RKO (cell line): ENCODE data around the gene SARDH.
A peak's percentile ranks its signal among the peaks of the same experiment; 100 is the strongest.
"Not testable (repeated sequence)": the region's sequence is repeated elsewhere in the genome, so short reads cannot be mapped to it uniquely, and the experiment has no call there.

Experiments
- DNase-seq: peaks from one replicate; pipeline ENCODE4 v3.0.0-alpha.2; 2016; ENCODE audit warnings: low spot score

Gene SARDH

GRCh38 chr9:133684121-133684935 is 53.8 kb downstream of the SARDH start:
- no peak for DNase-seq

- DNase-seq = no peak
Measured at GRCh38 chr9:133683586-133684120, 54.5 kb downstream of the SARDH start.

- DNase-seq = no peak
Measured at GRCh38 chr9:133682818-133683585, 55.1 kb downstream of the SARDH start.

GRCh38 chr9:133681658-133682306 is 56.4 kb downstream of the SARDH start:
- DNase-seq = no peak

- DNase-seq = no peak
Measured at GRCh38 chr9:133680976-133681657, 57.0 kb downstream of the SARDH start.

GRCh38 chr9:133680250-133680975 is 57.7 kb downstream of the SARDH start:
- no peak for DNase-seq

- no peak for DNase-seq
Measured at GRCh38 chr9:133679466-133680061, 58.6 kb downstream of the SARDH start.

GRCh38 chr9:133679056-133679455 is 59.1 kb downstream of the SARDH start:
- no peak for DNase-seq

GRCh38 chr9:133677126-133678010 is 60.8 kb downstream of the SARDH start:
- DNase-seq = no peak

GRCh38 chr9:133676450-133676849 is 61.7 kb downstream of the SARDH start:
- no peak for DNase-seq

- not testable (repeated sequence) for DNase-seq
Measured at GRCh38 chr9:133675796-133676195, 62.4 kb downstream of the SARDH start.

- no peak for DNase-seq
Measured at GRCh38 chr9:133674091-133674490, 64.1 kb downstream of the SARDH start.

- no peak for DNase-seq
Measured at GRCh38 chr9:133673258-133673655, 64.9 kb downstream of the SARDH start.

- DNase-seq = no peak
Measured at GRCh38 chr9:133672503-133673257, 65.5 kb downstream of the SARDH start.

- DNase-seq = no peak
Measured at GRCh38 chr9:133671371-133671770, 66.8 kb downstream of the SARDH start.

GRCh38 chr9:133670466-133670865 is 67.7 kb downstream of the SARDH start:
- DNase-seq = no peak

GRCh38 chr9:133669182-133669801 is 68.9 kb downstream of the SARDH start:
- DNase-seq = no peak

GRCh38 chr9:133667759-133668450 is 70.2 kb downstream of the SARDH start:
- DNase-seq = peak; percentile 24
